ENCODE measurements around the gene PLSCR4.
"Not testable (repeated sequence)": the region's sequence is repeated elsewhere in the genome, so short reads cannot be mapped to it uniquely, and the experiment has no call there.

The PLSCR4 gene

DNA sequence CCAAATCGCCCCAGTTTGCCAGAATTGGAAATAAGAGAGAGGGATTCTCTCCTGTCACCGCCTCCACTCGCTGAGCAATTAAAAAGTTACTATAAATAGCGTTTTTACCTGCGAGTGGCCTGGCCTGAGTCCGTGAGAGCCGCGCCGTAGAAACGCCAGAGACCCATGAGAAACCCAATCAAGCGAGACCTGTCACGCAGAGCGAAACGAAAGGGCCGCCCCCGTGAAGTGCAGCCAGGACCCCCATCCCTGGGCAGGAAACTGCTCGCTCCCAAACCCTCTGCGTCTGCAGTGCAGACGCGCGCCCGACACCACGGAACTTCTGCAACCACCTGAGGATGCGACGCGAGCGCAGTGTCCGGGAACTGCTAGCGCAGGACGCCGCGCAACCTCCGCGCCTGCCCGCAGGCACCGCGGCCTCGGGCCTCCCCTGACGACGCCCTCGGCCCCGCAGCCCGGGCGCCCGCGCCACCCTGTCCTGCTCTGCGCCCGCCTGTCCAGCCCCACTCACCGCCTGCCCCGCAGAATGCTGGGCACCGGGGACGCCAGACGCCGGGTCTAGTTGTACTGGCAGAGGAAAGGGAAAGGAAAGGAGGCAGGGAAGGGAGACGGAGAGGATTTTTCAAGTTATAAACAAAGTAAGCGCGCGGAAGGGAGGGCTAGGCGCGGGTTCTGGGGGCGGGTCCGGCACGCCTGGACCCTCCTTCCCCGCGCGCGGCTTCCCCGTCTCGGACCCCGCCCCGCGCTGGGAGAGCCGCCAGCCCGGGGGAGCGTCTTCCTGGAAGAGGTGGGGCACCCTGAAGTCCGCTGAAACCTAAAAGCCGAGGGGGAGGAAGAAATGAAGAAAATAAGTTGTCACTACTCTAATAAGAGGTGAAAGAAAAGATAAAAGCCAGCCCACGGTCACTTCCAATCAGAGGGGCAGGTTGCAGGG lies at the start of gene PLSCR4:
Gene PLSCR4 (minus strand): TSS at position 657 of the 934 bp plus-strand sequence. CDS start 29,034 bp downstream, outside the sequence.
- peak within 1 kb of the TSS; percentile 56 for H3K4me3 ChIP-seq (ENCODE audit: low read depth, low read length)

DNA sequence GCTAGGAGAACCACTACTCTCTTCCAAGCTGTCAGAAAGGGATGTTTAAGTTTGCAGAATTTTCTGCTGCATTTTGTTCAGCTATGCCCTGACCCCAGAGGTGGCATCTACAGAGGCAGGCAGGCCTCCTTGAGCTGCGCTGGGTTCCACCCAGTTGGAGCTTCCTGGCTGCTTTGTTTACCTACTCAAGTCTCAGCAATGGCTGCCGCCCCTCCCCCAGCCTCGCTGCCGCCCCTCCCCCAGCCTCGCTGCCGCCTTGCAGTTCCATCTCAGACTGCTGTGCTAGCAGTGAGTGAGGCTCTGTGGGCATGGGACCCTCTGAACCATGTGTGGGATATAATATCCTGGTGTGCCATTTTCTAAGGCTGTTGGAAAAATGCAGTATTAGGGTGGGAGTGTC lies 42.5 kb upstream of the PLSCR4 start:
- not testable (repeated sequence) for H3K4me3 ChIP-seq (ENCODE audit: low read depth, low read length)

DNA sequence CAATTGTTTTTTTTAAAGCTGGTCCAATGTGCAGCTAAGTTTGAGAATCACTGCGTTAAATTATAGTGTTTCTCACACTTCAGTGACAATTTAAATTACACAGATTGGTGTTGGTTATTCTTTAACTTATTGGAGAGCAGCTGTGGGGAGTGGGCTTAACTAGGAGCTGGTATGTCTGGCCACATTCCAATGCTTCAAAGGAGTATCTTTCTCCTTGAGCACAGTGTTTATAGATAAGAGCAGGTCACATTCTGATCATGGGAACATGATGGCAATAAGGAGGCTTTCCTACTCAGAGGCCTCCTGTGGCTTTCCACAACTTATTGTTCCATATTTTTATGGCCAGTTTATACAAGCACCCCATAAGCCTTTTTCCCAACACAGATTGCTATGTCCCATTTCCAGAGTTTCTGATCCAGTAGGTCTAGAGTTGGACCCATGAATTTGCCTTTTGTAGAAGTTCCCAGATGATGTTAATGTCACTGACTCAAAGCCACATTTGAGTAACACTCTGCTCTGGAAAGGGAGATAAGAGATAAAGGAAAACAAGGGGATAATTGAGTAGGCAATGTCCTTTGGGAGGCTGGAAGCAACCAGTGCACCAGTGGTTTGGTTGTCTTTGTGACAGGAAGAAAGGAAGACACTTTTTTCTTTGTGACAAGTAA lies 33.0 kb upstream of the PLSCR4 start:
- no peak overlapping the region for H3K4me3 ChIP-seq (ENCODE audit: low read depth, low read length)

DNA sequence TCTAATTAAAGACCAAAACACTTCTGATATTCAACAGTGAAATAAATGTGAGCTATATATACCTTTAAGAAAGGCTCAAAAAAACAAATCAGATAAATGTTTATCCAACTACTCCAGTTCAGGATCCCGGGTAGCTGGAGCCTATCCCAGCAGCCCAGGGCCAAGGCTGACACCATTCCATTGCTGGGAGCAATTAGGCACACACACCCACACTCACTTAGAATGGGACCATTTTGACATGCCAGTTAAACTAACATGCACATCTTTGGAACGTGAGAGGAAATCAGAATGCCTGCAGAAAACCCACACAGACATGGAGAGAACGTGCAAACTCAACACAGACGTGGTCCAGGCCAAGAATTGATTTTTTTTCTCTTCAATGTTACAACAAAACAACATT lies 30.0 kb upstream of the PLSCR4 start:
- H3K4me3 ChIP-seq (ENCODE audit: low read depth, low read length) = no peak overlapping the region

DNA sequence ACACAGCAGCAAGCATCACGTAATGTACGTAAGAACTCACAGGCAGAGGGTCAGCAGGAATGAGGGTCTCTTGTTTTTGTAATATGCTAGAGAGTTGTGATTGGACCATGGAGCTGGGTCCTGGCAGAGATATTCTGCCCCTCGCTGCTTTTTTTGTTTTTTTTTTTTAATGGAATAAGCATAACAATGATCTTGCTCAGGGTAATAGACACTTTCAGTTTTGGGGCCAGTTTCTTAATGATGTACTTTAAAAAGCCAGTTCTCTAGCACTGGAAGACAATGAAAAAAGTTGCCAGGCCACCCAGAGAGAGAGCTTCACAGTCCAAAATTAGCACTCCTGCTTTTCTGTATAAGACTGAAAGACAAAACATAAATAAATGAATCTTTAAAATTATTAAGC lies 29.0 kb upstream of the PLSCR4 start:
- no peak overlapping the region for H3K4me3 ChIP-seq (ENCODE audit: low read depth, low read length)

GRCh38 chr3:146279013-146279412 lies 28.1 kb upstream of the PLSCR4 start:
- no peak overlapping the region for H3K4me3 ChIP-seq (ENCODE audit: low read depth, low read length)

DNA sequence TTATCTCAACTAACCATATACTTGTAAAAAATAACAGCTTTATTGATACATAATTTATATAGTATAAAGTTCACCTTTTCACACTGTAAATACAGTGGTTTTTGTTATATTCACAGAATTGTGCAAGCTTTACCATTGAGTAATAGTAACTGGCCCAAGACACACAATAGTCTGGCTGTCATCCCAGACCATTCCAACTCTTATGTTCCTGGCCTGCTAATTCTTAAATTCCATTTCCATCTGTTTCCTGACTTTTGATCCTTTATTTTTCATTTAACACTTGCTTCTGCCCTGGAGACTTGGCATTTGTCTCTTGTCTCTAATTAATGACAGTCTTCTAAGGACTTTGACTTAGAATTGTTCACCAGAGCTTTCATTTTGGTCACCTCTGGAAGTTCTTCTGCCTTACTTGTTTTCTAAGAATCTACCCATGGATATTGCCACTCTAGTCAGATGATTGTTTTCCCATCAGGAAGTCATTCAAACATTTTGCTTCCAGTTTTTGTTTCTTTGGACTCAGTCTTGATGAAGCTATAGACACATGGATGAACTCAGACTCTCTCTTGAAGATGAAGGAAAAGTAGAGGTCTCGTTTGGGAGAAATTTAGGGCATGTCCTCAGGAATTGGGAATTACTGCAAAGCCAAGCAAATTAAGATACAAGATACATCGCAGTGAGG lies 27.2 kb upstream of the PLSCR4 start:
- H3K4me3 ChIP-seq (ENCODE audit: low read depth, low read length) = no peak overlapping the region

DNA sequence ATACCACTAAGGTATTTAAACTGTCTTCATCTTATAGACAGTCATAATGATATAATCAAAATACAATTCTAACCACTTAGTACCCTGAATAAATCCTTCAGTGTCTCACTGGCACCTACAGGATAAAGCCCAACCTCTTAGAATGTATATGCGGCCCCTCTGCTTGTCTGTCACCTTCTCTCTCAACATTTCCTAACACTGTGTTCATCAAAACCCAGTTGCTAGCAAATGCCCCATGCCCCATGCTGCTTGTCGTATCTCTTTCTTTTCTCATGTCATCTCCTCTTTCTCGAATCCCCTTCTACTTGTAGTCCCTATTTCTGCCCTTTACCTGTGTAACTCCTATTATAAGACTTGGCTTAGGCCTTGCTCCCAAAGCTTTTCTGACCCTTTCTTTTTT lies 24.6 kb upstream of the PLSCR4 start:
- no peak overlapping the region for H3K4me3 ChIP-seq (ENCODE audit: low read depth, low read length)

- H3K4me3 ChIP-seq (ENCODE audit: low read depth, low read length) = no peak overlapping the region
Measured at GRCh38 chr3:146274833-146275232, 23.9 kb upstream of the PLSCR4 start.

GRCh38 chr3:146273721-146274407 lies 23.0 kb upstream of the PLSCR4 start:
- H3K4me3 ChIP-seq (ENCODE audit: low read depth, low read length) = no peak overlapping the region

- H3K4me3 ChIP-seq (ENCODE audit: low read depth, low read length) = no peak overlapping the region
Measured at GRCh38 chr3:146271180-146271579, 20.3 kb upstream of the PLSCR4 start.

DNA sequence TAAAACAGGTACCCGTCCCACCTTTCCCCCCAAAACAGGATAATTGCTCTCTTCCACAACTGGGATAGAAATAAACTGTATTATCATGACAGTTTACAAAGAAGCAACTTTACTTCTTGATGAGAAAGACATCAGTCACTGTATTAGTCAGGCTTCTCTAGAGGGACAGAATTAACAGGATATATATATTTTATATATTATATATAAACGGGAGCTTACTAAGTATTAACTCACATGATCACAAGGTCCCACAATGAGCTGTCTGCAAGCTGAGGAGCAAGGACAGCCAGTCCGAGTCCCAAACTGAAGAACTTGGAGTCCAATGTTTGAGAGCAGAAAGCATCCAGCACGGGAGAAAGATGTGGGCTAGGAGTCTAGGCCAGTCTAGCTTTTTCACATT lies 18.4 kb upstream of the PLSCR4 start:
- H3K4me3 ChIP-seq (ENCODE audit: low read depth, low read length) = no peak overlapping the region

DNA sequence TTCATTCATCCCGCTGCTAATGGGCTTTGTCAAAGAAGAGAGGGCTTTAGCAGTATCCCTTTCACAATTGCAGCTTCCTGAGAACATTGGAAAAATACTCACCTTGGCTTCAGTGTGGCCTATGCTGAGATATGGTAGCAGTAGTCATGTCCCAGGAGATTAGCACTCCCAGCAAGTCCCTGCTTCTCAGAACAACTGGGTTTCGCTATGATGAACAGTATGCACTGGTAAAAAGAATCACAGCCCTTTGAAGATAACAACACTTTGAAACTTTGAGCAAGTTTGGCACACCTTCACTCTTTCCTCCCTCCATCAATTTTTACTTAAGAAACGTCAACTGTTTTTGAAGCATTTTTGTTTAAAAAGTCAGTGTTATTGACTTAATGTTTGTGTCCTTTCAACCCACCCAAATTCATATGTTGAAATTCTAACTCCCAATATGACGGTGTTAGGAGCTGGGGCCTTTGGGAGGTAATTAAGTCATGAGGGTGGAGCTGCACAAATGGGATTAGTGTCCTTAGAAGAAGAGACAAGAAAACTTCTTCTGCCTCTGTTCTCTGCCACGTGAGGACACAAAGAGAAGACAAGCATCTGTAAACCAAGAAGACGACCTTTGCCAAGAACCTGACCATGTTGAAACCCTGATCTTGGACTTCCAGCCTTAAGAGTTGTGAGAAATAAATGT lies 17.8 kb upstream of the PLSCR4 start:
- H3K4me3 ChIP-seq (ENCODE audit: low read depth, low read length) = no peak overlapping the region

- no peak overlapping the region for H3K4me3 ChIP-seq (ENCODE audit: low read depth, low read length)
Measured at GRCh38 chr3:146265720-146266119, 14.8 kb upstream of the PLSCR4 start.

DNA sequence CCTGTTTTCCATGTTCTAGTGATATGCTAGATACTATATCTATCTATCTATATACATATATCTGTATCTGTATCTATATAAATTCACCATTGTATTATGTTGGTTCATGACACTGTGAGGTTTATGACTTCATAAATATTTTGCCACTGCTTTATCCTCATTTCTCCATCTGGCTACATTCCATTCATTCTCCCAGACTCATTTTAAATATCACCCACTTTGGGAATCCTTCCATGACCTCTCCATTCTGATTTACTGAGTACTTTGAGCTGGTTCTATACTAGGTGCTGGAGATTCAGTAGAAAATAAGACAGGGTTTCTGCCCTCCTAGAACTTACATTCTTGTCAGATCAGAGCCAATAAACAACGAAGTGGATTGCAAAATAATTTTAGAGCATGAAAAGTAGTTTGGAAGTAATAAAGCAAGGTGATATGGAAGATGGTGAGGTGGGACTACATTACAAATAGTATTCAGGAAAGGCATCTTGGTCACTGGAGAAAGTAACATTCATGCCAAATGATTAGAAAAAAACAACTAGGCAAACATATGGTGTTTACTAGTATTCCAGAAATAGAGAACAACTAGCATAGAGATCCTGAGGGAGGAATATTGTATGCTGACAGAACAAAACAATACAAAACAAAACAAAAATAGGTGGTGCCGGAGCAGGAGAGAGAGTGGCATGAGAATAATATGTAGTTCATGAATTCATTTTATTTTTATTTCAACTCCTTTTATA lies 11.6 kb upstream of the PLSCR4 start:
- H3K4me3 ChIP-seq (ENCODE audit: low read depth, low read length) = no peak overlapping the region

DNA sequence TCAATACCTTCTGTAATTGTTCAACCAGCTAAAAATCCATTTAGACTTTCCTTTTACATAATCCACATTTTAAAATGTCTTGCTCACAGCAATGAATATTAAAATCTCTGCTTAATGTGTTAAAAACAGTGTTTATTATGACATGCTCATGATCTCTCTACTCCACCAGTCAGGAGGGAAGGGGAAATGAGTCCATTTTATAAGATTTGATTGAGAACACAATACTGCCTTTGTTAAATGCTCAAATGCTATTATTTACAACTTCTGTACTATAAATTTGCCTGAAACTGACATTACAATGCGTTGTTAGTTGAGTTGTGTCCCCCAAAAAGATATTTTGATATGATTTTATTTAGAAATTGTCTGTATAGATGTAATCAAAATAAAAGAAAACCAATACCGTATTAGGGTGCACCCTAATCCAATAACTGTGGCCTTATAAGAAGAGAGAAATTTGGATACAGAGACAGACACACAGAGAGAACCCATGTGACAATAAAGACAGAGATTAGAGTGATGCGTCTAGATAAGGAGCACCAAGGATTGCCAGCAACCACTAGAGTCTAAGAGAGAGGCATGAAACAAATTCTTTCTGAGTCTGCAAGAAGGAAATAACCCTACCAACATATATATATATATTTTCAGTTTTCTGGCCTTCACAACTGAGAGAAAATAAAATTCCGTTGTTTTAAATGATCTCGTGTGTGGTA lies 9.1 kb upstream of the PLSCR4 start:
- no peak overlapping the region for H3K4me3 ChIP-seq (ENCODE audit: low read depth, low read length)

GRCh38 chr3:146256851-146257486 lies 6.1 kb upstream of the PLSCR4 start:
- no peak overlapping the region for H3K4me3 ChIP-seq (ENCODE audit: low read depth, low read length)

- not testable (repeated sequence) for H3K4me3 ChIP-seq (ENCODE audit: low read depth, low read length)
Measured at GRCh38 chr3:146252445-146252844, 1.5 kb upstream of the PLSCR4 start.

GRCh38 chr3:146249921-146250320 lies 984 bp downstream of the PLSCR4 start:
- no peak overlapping the region for H3K4me3 ChIP-seq (ENCODE audit: low read depth, low read length)
